Measurements from ENCODE around the gene MITF. TPM values are rescaled to one million over a fixed set of nuclear protein-coding genes. Genes with fewer than 3 reads are reported as not detected.

The MITF gene
- total and polyA plus RNA-seq, 4 donors: 0.91 to 2.9 (median 2.3) TPM

DNA sequence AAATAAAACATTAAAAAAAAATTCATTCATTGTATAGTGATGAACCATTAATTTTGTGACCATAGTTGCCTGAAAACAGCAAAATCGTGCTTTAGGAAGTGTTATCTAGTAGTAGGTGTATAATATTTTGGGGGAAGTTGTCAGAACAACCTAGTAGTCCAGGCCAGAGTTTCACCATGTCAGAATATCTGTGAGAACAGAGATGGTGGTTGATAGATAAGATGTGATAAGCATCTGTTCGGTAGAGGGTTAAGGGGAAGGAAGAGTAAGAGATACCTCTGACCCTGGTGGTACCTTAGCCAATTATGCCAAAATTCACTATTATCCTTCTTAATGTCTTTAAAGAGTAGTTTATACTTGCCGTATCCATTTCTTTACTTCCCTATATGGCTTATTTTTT lies 113.8 kb downstream of the MITF start:
- TF ChIP-seq EGR1 (IDR thresholded peaks at IDR 0.05; ENCODE audit: low read depth in 2 of 2) (no peak), SP1 (IDR thresholded peaks at IDR 0.05) (no peak), GABPA (IDR thresholded peaks at IDR 0.05 in 1 of 2, conservative IDR thresholded peaks at IDR 0.05 in 1 of 2) (no peak), FOXA2 (IDR thresholded peaks at IDR 0.05) (no peak), REST (IDR thresholded peaks at IDR 0.05) (no peak), HNF4A (conservative IDR thresholded peaks at IDR 0.05) (no peak), HNF4G (IDR thresholded peaks at IDR 0.05) (no peak), RAD21 (IDR thresholded peaks at IDR 0.05) (no peak), JUND (IDR thresholded peaks at IDR 0.05) (no peak), RXRA (IDR thresholded peaks at IDR 0.05) (no peak), YY1 (IDR thresholded peaks at IDR 0.05) (no peak), NR2F2 (IDR thresholded peaks at IDR 0.05) (no peak), TAF1 (conservative IDR thresholded peaks at IDR 0.05) (no peak), FOXA1 (IDR thresholded peaks at IDR 0.05) (no peak)
- TF ChIP-seq, protein P1, sequence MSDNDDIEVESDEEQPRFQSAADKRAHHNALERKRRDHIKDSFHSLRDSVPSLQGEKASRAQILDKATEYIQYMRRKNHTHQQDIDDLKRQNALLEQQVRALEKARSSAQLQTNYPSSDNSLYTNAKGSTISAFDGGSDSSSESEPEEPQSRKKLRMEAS (IDR thresholded peaks at IDR 0.05): no peak
- TF ChIP-seq, protein P2, sequence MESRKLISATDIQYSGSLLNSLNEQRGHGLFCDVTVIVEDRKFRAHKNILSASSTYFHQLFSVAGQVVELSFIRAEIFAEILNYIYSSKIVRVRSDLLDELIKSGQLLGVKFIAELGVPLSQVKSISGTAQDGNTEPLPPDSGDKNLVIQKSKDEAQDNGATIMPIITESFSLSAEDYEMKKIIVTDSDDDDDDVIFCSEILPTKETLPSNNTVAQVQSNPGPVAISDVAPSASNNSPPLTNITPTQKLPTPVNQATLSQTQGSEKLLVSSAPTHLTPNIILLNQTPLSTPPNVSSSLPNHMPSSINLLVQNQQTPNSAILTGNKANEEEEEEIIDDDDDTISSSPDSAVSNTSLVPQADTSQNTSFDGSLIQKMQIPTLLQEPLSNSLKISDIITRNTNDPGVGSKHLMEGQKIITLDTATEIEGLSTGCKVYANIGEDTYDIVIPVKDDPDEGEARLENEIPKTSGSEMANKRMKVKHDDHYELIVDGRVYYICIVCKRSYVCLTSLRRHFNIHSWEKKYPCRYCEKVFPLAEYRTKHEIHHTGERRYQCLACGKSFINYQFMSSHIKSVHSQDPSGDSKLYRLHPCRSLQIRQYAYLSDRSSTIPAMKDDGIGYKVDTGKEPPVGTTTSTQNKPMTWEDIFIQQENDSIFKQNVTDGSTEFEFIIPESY (IDR thresholded peaks at IDR 0.05): no peak
- TF ChIP-seq, protein P3, sequence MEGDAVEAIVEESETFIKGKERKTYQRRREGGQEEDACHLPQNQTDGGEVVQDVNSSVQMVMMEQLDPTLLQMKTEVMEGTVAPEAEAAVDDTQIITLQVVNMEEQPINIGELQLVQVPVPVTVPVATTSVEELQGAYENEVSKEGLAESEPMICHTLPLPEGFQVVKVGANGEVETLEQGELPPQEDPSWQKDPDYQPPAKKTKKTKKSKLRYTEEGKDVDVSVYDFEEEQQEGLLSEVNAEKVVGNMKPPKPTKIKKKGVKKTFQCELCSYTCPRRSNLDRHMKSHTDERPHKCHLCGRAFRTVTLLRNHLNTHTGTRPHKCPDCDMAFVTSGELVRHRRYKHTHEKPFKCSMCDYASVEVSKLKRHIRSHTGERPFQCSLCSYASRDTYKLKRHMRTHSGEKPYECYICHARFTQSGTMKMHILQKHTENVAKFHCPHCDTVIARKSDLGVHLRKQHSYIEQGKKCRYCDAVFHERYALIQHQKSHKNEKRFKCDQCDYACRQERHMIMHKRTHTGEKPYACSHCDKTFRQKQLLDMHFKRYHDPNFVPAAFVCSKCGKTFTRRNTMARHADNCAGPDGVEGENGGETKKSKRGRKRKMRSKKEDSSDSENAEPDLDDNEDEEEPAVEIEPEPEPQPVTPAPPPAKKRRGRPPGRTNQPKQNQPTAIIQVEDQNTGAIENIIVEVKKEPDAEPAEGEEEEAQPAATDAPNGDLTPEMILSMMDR (IDR thresholded peaks at IDR 0.05; ENCODE audit: low read depth, low read length, missing input control): no peak
- TF ChIP-seq, protein P4, sequence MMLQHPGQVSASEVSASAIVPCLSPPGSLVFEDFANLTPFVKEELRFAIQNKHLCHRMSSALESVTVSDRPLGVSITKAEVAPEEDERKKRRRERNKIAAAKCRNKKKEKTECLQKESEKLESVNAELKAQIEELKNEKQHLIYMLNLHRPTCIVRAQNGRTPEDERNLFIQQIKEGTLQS (IDR thresholded peaks at IDR 0.05): no peak
- H3K27ac ChIP-seq (ENCODE audit: low read depth in 1 of 2, low read length in 2 of 2): no peak overlapping the region
- no peaks in the 10 kb centered on the region for H3K36me3 ChIP-seq (ENCODE audit: control insufficient read depth in 4 of 4, insufficient read depth in 3 of 4, low read depth in 1 of 4, low read length in 3 of 4)
- H3K9ac ChIP-seq (ENCODE audit: low read depth in 1 of 2, low read length in 2 of 2): no peak overlapping the region
- H3K4me1 ChIP-seq (ENCODE audit: control insufficient read depth in 4 of 4, insufficient read depth in 4 of 4, low read length in 3 of 4): no peaks in the 10 kb centered on the region
- WGBS: 71% methylated on average over 3 of the region's 3 CpGs
- DNase-seq (ENCODE audit: low spot score): no peak
- no peaks in the 10 kb centered on the region for H3K27me3 ChIP-seq (ENCODE audit: control insufficient read depth in 4 of 4, insufficient read depth in 4 of 4, low read length in 3 of 4)
- no peak overlapping the region for H3K4me3 ChIP-seq (ENCODE audit: low read depth in 1 of 3, low read length in 3 of 3)
- H3K9me3 ChIP-seq (ENCODE audit: control insufficient read depth in 4 of 4, low read length in 3 of 4): no peaks in the 10 kb centered on the region
